ENCODE results near the gene USF1.
"Not testable (repeated sequence)": the region's sequence is repeated elsewhere in the genome, so short reads cannot be mapped to it uniquely, and the experiment has no call there.

USF1 gene

DNA sequence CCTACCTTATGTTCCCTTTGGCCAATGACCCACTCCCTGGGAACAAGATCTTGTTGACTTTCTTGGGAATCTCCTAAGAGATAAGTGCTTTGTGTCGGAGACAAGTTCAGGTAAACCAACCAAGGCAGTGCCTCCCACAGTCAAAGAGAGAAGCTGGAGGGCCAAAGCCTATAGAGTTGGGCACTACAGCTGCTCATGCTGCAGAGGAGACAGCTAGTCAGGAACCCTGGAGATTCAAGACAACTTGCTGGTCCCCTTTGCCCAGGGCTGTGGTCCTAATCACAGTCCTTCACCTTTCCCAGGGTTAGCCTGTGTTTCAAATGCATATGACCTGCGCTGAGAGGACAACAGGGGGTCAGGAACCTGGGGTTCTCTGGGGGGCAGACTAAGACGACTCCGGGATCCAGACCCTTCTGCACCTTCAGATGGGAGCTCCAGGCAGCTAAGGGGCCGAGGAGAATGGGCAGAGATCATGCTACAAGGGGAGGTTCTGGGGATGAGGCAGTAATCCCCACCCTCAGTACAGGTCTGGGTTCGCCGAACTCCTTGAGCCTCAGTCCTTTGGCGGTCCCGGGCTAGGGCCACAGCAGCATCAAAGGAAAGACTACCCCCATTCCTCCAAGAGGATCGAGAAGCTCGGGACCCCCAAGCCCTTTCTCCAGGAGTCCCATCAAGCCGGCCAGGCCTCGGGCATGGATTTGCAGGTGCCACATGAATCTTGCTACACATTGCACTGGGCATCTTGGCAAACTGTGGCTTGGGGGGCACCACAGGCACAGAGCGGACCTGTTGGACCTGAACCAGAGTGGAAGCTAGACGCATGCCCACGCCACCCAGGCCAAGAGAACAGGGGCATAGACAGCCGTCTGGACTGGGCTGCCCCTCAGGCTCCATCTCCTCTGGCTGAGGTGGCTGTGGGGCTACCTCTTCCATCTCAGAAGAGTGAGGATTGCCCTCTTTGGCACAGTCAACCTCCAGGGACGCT, 2.0 kb upstream of the USF1 start:
- no peak for DNase-seq

DNA sequence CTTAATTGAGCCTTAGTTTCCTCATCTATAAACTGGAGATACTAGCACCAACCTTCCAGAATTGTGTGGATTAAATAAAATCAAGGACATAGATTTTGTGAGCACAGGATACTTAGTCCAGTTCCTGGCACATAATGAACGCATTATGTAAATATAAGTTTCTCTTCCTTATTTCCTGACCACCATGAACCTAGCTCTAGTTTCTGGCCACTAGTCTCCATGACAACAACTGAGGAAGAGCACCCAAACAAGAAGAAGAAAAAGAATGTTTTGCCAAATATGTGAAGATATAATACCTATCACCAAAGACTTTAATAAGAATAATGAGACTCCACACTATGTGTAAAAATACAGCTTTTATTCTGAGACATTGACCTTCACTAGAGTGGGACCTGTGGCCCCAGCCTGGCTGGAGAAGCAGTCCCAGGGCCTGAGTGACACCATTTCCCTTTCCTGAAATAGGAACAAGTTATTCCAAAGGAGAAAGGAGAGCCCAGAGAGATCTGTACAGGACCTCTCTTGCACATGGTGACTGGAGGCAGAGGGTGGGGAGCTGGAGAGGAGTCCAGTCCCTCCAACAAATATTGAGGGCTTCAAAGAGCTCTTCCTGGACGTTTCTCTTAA, 940 bp upstream of the USF1 start:
- no peak for DNase-seq

DNA sequence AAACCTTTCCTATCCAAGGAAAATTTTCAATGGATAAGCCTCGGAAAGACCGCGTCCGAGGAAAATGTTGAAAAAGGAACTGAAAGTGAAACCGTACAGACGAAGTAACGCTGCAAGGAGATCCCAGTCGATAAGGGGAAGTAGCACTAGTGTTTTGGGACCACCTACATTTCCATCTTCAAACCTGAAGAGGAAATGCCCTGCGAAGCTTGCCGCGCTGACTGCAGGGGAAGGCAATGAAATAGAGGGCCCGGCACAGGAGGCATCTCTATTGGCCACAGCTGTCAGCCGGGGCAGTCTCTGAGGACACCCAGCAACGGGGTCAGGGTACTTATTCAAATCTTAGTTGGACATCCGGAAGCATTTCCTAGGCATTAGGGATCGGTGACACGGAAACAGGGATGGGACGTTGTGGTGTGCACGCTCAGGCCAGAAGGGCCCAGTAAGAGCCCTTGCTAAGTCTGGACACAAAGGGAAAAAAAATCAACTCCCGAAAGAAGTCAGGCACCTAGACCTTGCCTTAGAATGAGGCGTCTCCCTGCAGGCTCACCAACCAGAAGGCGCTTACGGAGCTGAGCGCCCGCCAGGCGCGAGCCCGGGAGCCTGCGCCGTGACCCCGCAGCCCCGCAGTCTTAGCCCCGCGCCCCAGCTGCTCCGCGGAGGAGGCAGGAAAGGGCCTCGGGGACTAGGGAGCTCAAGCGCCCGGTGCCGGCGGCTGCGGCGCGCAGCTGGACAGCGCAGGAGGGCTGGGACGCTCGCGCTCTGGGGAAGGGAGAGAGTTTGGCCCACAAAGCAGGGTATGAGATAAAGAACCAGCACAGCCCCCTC, 655 bp downstream of the USF1 start:
- DNase-seq: peak; percentile 51

DNA sequence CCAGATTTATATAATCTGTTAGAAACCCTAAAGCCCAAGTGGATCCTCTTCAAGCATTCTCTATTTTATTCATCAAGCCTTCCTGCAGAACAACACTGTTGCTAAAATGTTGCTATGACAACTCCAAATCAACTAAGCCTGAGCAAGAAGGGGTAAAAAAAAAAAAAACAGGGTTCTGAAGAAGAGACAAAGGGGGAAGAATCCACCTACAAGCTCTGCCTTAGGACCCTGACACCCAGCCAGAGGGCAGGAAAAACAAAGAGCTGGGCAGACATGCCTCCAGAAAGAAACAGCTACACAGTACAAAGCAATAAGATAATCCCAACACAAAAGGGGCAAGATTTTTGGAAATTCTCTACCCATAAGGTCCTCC, 1.3 kb downstream of the USF1 start:
- DNase-seq: no peak

GRCh38 chr1:161039546-161039945, 6.2 kb downstream of the USF1 start:
- DNase-seq: no peak

GRCh38 chr1:161039154-161039545, 6.6 kb downstream of the USF1 start:
- DNase-seq: no peak

DNA sequence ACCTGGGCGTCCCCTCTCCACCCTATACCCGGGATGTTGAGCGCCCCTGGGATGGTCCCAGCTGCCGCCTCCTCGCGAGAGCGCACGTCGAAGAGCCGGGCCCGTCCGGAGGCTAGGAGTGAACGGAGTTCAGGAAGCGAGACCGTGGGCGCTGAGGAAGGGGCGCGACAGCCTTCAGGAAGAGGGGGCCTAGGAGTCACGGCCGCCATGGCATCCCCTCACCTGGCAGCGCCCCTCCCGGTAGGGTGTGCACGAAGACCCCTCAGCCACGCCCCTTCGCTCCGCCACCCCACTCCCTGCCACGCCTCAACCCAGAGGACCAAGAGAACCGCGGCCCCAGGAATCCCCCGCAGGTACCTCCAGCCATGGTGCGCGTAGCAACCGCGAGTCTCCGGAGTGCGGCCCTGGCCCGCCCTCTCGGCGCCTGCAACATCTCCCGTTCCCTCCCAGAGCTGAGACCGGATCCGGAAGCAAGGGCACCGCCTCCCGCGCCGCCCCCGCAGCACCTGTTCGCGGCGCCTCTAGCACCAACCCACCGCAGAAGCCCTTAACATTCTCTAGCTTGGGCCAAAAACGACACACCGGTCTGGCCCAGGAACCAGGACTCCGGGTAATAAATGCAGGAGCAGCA, 7.1 kb downstream of the USF1 start, which contains the start of gene TSTD1:
Gene TSTD1 (minus strand): TSS at position 442 of the 631 bp plus-strand sequence. CDS start 75 bp downstream, at position 367.
- peak; percentile 83 for DNase-seq

GRCh38 chr1:161037661-161038522, 7.9 kb downstream of the USF1 start:
- DNase-seq: no peak

DNA sequence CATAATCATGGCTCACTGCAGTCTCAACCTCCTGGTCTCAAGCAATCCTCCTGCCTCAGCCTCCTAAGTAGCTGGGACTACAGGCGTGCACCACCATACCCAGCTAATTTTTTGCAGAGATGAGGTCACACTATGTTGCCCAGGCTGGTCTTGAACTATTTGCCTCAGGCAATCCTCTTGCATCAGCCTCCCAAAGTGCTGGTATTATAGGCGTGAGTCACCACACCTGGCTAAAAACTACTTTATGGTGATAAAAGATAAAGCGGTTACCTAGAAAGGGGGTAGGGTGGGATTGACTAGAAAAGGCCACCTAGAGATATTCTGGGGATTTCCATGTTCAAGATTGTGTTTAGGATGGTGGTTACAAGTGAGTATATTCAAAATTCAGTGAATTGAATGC, 12.0 kb downstream of the USF1 start:
- DNase-seq: no peak

DNA sequence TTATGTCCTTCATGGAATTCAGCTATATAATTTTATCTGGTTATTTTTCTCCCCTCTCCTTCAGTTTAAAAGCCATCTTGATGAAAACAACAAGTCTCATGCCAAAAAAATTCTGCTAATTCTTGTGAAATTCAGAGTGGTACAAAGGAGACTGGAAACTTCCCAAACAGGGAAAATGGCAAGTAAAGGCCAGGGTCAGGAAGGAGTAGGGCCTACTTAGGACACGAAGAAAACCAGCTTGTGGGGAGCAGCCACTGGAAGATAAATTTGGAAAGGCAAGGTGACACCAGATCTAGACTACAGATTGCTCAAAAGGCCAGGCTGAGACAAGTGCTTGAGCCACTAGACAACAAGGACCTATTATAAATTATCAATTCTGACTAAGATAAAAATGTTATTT, 13.4 kb downstream of the USF1 start:
- DNase-seq: no peak

- DNase-seq: no peak
These were observed 13.9 kb downstream of the USF1 start for GRCh38 chr1:161031874-161032273.

GRCh38 chr1:161029466-161029865, 16.3 kb downstream of the USF1 start:
- DNase-seq: not testable (repeated sequence)

GRCh38 chr1:161026954-161027353, 18.8 kb downstream of the USF1 start:
- DNase-seq: not testable (repeated sequence)

DNA sequence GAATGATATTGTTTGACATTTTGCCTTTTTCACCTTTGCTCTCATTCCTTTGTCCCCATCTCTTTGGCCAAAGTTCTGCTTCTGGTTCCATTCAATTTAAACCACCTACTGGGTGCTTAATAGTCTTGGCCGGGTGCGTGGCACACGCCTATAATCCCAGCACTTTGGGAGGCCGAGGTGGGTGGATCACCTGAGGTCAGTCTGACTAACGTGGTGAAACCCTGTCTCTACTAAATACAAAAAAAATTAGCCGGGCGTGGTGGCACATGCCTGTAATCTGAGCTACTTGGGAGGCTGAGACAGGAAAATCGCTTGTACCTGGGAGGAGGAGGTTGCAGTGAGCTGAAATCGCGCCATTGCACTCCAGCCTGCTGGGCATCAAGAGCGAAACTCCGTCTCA, 23.3 kb downstream of the USF1 start:
- DNase-seq: not testable (repeated sequence)

DNA sequence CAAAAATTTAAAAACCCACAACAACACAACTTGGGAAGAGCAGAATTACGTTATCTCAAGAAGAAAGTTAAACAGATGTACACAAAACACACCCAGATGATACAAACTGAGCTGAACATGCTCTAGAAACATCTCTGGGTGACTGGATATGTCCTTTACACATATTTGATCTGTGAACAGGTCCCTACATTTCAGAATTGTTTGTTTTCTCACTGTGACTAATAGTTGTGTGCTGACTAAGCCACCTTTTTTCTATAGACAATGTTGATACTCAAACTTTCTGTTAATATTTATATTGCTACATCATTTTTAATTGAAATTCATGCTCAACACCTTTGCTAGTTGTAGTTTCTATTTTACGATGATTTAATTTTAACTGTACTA, 23.8 kb downstream of the USF1 start:
- DNase-seq: no peak

DNA sequence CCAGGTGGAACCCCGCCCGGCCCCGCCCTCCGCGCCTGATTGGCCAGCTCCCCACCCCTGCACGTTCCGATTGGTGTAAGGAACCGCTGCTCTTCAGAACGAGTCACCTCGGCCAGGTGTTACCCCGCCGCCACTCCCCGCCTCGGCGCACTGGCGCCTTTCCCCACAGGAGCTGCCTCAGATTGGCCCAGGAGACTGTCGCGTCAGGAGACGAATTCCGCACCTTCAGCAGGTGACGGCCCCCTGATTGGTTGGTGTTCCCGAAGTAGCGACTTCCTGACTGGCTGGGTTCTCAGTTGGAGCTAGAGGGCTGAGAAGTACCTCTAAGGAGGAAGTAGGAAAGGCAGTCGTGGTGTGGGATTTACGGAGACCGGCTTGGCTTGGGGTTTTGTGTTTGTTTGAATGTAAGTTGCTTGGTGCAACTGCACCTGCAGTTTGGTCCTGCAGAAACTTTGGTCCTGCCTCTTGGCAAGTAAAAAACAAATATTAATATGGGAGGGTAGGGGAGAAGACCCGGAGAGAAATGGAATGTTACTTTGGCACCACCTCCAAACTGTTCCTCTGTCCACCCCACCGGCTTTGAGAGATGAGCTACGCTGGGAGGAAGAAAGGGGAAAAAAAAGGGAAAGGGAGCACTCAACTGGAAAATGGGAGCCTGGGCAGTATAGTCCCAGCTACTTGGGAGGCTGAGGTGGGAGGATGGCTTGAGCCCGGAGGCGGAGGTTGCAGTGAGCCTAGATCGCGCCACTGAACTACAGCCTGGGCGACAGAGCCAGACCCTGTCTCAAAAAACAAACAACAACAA, 24.4 kb downstream of the USF1 start:
- DNase-seq: peak; percentile 85

DNA sequence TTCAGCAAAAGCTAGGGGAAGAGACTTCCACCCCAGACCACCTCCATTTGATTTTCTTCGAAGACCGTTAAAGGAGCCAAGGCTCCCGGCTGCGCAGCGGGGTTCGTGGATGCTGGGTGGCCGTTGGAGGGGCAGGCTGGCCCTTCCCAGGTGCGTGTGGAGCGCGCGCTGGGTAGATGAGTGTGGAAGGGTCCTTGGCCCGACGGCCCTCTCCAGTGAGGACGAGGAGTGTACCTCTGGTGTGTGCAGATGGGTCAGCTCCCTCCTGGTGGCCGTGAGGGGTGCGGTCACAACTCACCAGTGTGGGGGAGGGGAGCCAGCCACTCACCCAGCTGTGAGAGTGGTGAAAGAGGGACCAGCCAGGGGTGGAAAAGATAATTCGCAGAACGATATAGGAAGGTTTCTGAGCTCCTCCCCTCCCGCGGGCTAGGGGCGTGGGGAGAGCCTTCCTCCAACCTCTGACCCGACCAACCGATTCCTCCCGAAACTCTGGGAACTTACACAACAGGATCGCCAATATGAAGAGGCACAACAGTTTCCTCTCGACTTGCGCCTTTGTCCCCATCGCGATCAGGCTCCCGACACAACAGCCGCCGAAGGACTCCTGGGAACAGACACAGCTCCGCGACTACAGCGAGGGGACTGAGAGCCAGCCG, 25.1 kb downstream of the USF1 start, which contains the start of gene F11R:
Gene F11R (minus strand): TSS at position 644 of the 656 bp plus-strand sequence. CDS start 79 bp downstream, at position 565.
- DNase-seq: peak; percentile 38

DNA sequence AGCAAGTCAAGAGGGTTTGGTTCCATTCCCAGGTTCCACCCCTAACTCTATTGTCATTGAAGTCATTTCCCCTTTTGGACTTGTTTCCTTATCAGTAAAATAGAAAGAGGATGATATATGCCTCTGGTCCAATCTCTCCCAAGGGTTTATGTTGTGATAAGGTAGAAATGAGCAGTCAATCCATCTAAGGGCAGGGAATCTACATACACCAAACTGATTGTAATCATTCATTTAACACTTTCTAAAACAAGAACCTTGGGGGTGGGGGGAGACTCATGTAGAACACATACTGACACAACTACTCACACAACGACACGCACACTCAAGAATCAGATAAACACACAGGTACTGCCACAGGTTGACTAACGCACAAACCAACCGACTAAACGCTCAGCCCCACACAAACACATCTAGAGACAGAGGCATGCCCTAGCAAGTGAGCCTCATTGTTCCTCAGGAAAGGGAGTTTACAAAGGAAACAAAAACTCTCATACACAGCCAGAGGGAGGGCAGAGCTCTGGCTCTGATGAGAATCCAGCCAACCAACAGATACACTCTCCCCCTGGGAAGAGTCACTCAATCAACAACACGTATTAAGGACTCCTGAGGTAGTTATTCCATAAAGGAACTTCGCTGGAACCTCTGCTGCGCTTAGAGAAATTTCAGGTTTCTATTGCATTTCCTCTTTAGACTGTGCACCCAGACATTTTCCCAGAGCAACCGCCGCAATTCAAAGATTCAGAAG, 25.9 kb downstream of the USF1 start:
- DNase-seq: no peak

GRCh38 chr1:161019111-161019660, 26.6 kb downstream of the USF1 start:
- not testable (repeated sequence) for DNase-seq

Measured in activated gamma-delta T cell treated with Interleukin-2 at 50 U/mL for 16 hours (primary cell).